GM21381 (cell line): ENCODE results near the gene AP1M2.
A peak's percentile ranks its signal among the peaks of the same experiment; 100 is the strongest.
"Not testable (repeated sequence)": the region's sequence is repeated elsewhere in the genome, so short reads cannot be mapped to it uniquely, and the experiment has no call there.

Experiments
- ATAC-seq: cut with Tn5 transposase; IDR thresholded peaks from one replicate; pipeline ENCODE4 v1.9.1; 2021; ENCODE audit warnings: mild to moderate bottlenecking, moderate library complexity; ENCODE audit not compliant: unreplicated experiment

The AP1M2 gene

GRCh38 chr19:10602330-10603083 is 15.4 kb upstream of the AP1M2 start:
- peak; percentile 60 for ATAC-seq

- ATAC-seq, result no peak
Measured at GRCh38 chr19:10601999-10602329, 14.9 kb upstream of the AP1M2 start.

GRCh38 chr19:10600149-10600548 is 13.0 kb upstream of the AP1M2 start:
- no peak for ATAC-seq

DNA sequence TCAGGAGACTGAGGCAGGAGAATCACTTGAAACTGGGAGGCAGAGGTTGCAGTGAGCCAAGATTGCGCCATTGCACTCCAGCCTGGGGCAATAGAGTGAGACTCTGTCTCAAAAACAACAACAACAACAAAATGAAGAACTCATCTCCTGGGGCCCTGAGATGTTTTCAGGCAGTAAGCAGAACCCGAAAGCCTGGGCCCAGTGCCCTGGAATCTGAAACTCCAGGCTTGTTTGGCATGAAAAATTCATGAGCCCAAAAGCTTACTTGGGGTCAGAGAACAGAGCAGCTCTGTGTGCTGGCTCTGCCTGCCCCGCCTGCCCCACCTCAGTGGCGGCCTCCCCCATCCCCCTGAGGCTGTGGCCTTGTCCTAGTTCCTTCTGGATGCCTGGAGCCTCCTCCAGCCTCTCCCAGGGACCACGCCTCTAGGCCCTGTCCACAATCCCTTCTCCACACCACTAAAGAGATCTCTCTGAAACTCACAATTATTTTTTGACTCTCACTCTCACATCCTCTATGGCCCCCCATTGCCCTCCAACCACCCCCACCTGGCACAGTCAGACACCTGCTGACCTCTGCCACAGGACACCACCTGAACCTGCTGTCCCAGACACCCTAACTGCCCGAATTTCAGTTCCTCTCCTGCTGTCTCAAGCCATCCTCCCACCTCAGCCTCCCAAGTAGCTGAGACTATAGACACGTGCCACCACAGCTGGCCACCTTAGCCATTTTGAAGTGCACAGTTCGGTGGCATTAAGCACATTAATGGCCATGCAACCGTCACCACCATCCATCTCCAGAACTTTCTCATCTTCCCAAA is 6.9 kb upstream of the AP1M2 start:
- ATAC-seq, result no peak

- no peak for ATAC-seq
Measured at GRCh38 chr19:10593148-10593547, 6.0 kb upstream of the AP1M2 start.

- ATAC-seq, result no peak
Measured at GRCh38 chr19:10587839-10588150, 683 bp upstream of the AP1M2 start.

DNA sequence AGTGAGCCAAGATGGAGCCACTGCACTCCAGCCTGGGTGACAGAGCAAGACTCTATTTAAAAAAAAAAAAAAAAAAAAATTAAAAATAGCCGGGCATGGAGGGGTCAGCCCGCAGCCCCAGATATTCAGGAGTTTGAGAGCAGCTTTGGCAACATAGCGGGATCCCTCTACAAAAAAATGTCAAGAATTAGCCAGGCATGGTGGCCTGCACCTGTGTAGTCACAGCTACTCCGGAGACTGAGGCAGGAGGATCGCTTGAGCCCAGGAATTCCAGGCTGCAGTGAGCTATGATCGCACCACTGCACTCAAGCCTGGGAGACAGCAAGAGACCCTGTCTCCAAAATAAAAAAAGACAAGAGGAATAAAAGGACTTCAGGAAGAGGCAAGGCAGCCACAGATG is 716 bp downstream of the AP1M2 start:
- ATAC-seq, result no peak

DNA sequence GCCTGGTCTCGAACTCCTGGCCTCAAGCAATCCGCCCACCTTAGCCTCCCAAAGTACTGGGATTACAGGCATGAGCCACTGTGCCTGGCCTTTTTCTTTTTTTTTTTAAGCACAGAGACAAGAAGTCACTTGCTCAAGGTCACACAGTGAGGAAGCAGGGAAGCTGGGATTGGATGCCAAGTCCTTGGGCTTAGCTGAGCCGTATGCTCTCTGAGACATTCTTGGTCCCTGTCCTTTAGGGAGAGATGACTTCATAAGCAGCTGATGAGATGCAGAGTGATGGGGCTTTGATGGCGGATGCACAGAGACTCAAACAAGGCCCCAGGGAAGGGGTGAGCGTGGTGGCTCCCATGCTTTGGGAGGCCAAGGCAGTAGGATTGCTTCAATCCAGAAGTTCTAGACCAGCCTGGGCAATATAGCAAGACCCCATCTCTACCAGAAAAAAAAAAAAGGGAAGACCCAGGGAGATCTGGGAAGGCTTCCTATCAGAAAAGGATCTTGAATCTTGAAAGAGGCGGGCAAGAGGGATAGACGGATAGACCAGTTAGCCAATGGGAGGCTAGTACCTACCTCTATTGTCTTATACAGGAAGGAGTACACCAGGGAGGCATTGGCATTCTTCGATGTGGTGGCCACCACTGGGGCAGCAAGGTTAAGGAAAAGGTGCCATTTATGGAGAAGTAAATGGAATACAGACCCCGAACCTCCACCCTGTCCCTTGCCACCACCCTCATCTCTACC is 3.9 kb downstream of the AP1M2 start:
- no peak for ATAC-seq

- no peak for ATAC-seq
Measured at GRCh38 chr19:10582091-10582490, 5.0 kb downstream of the AP1M2 start.

DNA sequence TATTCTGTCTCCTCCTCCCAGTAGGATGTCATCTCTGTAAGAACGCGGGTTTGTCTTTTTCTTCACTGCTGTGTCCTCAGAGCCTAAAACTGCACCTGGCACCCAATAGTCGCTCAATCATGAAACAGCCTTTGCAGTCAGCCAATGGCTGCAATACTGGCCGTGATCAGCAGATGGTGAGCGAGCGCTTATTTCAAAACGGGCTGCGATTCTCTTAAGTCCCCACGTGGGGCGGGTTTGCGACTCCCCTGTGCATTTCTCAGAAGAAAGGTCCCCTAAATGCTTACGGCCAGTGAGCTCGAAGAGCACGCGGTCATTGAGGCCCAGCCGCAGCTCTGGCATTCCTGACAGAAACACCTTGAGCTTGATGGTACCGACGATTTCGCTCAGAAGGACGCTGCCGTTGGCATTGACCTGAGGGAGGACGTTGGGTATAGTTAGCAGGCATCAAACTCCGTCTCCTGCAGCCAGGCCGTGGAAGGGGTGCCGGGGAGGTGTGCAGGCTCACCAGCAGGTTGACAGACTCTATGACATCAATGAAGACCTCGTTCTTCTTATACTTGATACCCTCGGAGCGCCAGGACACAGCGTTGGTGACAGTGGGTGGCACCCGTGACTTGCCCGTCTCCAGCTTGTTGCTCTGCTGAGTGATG is 6.0 kb downstream of the AP1M2 start:
- peak; percentile 51 for ATAC-seq

GRCh38 chr19:10577951-10578350 is 9.2 kb downstream of the AP1M2 start:
- ATAC-seq, result no peak

GRCh38 chr19:10575011-10575716 is 11.9 kb downstream of the AP1M2 start:
- no peak for ATAC-seq

GRCh38 chr19:10574462-10574861 is 12.7 kb downstream of the AP1M2 start:
- no peak for ATAC-seq

DNA sequence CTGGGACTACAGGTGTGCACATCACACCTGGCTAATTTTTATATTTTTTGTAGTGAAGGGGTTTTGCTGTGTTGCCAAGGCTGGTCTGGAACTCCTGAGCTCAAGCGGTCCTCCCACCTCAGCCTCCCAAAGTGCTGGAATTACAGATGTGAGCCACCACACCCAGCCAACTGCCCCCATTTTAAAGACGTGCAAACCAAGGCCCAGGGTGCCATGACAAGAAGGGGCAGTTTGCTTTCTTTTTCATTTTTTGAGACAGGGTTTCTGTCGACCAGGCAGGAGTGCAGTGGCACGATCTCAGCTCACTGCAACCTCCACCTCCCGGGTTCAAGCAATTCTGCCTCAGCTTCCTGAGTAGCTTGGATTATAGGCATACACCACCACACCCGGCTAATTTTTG is 13.3 kb downstream of the AP1M2 start:
- not testable (repeated sequence) for ATAC-seq

- ATAC-seq, result peak; percentile 67
Measured at GRCh38 chr19:10568826-10569651, 18.1 kb downstream of the AP1M2 start, which contains the start of gene CDKN2D. Gene CDKN2D (minus strand): TSS chr19:10568979. CDS start chr19:10568653, 326 bp downstream.

DNA sequence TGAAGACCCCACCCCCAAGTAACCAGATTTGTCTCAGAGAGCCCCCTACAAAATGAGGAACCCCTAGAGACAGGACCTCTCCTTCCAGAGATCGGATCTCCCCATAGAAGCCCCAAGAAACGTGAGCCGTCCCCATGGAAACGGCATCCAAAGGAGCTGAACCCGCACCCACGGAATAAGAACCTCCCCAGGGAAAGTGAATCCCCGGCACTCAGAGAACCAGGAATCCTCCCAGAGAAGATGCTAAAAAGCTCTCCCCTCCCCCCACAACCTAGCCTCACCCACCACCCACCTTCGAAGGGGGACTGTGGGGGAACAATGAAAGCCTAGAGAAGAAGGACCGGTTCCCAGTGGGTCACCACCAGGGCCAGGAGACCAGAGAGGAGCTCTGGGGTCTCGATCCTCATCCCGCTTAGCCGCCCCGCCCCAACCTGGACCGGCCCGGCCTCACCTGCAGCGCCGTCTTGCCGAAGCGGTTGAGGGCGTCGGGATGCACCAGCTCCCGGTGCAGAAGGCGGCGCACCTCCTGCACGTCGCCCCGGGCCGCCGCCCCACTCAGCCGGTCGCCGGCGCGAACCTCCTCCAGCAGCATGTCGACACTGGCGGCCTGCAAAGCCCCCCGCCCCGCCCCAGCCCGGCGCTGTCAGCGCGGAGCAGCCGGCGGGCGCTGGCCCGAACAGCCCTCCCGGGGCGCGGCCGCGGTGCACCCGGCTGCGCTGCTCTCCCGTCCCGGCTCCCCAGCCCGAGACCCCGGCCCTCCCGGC is 18.9 kb downstream of the AP1M2 start:
- ATAC-seq, result peak; percentile 1

GRCh38 chr19:10567656-10568055 is 19.5 kb downstream of the AP1M2 start:
- ATAC-seq, result no peak

DNA sequence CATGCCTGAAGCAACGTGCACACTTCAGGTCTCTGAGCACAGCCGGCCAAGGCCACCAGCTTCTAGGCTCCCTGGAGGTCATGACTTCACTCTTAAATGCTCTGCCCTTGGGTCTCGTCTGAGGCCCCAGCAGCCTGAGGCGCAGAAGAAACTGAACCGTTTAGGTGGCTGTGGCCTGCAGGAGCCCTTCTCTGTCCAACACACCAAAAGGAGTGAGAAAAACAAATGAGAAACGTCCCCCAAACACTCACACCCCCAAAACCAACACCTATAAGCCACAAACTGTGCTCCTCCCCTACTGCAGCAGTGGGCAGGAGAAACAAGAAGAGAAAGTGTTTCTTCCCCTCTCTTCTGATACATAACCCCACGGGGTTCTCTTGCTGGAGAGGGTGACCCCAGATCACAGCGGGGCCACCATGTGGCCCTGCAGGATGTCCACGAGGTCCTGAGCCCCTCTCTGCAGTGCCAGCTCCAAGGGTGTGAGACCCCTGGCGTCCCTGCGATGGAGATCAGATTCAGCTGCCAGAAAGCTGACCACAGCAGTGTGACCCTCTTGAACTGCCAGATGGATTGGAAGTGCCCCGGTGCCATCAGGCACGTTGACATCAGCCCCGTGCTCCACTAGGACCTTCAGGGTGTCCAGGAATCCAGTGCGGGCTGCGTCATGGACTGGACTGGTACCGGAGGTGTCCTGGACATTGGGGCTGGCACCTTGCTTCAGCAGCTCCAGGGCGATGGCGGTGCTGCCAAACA is 20.3 kb downstream of the AP1M2 start:
- ATAC-seq, result no peak

DNA sequence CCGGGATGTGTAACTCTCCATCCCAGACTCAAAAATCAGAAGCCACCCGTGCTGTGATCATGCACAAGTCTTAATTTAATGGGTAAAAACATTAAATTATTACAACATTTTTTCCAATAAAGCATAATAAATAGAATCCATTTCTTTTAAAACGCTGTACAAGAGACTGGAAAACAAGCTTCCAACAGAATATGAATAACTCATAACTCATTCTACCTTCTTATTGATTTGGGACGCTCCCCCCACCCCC is 20.8 kb downstream of the AP1M2 start:
- no peak for ATAC-seq
